ENCODE results near the gene TENM4.

TENM4 gene

GRCh38 chr11:78772186-78772585 lies 668.6 kb downstream of the TENM4 start:
- no peak for DNase-seq

GRCh38 chr11:78770931-78771330 lies 669.9 kb downstream of the TENM4 start:
- no peak for DNase-seq

- DNase-seq: no peak
Measured at GRCh38 chr11:78768971-78769370, 671.9 kb downstream of the TENM4 start.

- DNase-seq: no peak
Measured at GRCh38 chr11:78768345-78768744, 672.5 kb downstream of the TENM4 start.

- no peak for DNase-seq
Measured at GRCh38 chr11:78767027-78767932, 673.5 kb downstream of the TENM4 start.

- no peak for DNase-seq
Measured at GRCh38 chr11:78764946-78765345, 675.9 kb downstream of the TENM4 start.

GRCh38 chr11:78763664-78764063 lies 677.2 kb downstream of the TENM4 start:
- DNase-seq: no peak

- DNase-seq: no peak
Measured at GRCh38 chr11:78762105-78762504, 678.7 kb downstream of the TENM4 start.

GRCh38 chr11:78759071-78759470 lies 681.8 kb downstream of the TENM4 start:
- no peak for DNase-seq

- no peak for DNase-seq
Measured at GRCh38 chr11:78753297-78753696, 687.5 kb downstream of the TENM4 start.

GRCh38 chr11:78752494-78752893 lies 688.3 kb downstream of the TENM4 start:
- DNase-seq: no peak

GRCh38 chr11:78748918-78749690 lies 691.7 kb downstream of the TENM4 start:
- DNase-seq: no peak

GRCh38 chr11:78744949-78745348 lies 695.9 kb downstream of the TENM4 start:
- no peak for DNase-seq

GRCh38 chr11:78744202-78744601 lies 696.6 kb downstream of the TENM4 start:
- DNase-seq: no peak

- DNase-seq: peak in 2 of 14 donors; percentile 21 to 57
Measured at GRCh38 chr11:78742430-78742829, 698.4 kb downstream of the TENM4 start.

GRCh38 chr11:78741741-78742140 lies 699.1 kb downstream of the TENM4 start:
- no peak for DNase-seq

- DNase-seq: no peak
Measured at GRCh38 chr11:78740199-78741071, 700.4 kb downstream of the TENM4 start.

- DNase-seq: no peak
Measured at GRCh38 chr11:78737891-78738290, 702.9 kb downstream of the TENM4 start.

- DNase-seq: no peak
Measured at GRCh38 chr11:78737301-78737700, 703.5 kb downstream of the TENM4 start.

GRCh38 chr11:78735711-78736110 lies 705.1 kb downstream of the TENM4 start:
- DNase-seq: no peak

GRCh38 chr11:78733031-78733430 lies 707.8 kb downstream of the TENM4 start:
- DNase-seq: no peak

- DNase-seq: no peak
Measured at GRCh38 chr11:78732246-78732645, 708.6 kb downstream of the TENM4 start.

- DNase-seq: no peak
Measured at GRCh38 chr11:78731027-78731426, 709.8 kb downstream of the TENM4 start.
